OCI-LY7 (cell line): ENCODE results near the gene FAIM2. TPM values are rescaled to one million over a fixed set of nuclear protein-coding genes. Genes with fewer than 3 reads are reported as not detected.

Experiments used
- BruUV-seq: library from RNA; stranded (reverse); fragments of 400-500 nt; replicated peaks from 2 replicates; lab custom pipeline; 2021; lab: Mats Ljungman, UMichigan
- CTCF ChIA-PET: fragments of 300-600 bp; sonication (Branson Sonifier 250); formaldehyde crosslinking; loops from one replicate; lab custom pipeline; 2022; ENCODE audit warnings: antibody characterized with exemption; ENCODE audit not compliant: unreplicated experiment; lab: Charles Lee
- POLR2A ChIA-PET: fragments of 300-600 bp; sonication (Branson Sonifier 250); formaldehyde crosslinking; loops from one replicate; lab custom pipeline; 2022; ENCODE audit warnings: antibody characterized with exemption; lab: Charles Lee
- DNase-seq: peaks from one replicate; pipeline ENCODE4 v3.0.0-alpha.2; 2015; ENCODE audit warnings: low spot score
- H2AFZ ChIP-seq: fragments of 200-600 bp; sonication (generic), shearing (Covaris generic); 2 replicates; pipeline ENCODE4 v1.6.1; 2014; ENCODE audit warnings: mild to moderate bottlenecking, antibody characterized with exemption, low read length, moderate library complexity
- H3K27ac ChIP-seq: fragments of 200-600 bp; sonication (generic); 2 replicates; pipeline ENCODE4 v1.5.1; 2014; ENCODE audit warnings: mixed run types, low read depth, mild to moderate bottlenecking, moderate library complexity, low read length, inconsistent platforms; ENCODE audit not compliant: poor library complexity, severe bottlenecking
- H3K36me3 ChIP-seq: fragments of 200-600 bp; sonication (generic); 2 replicates; pipeline ENCODE4 v1.6.1; 2014; ENCODE audit warnings: mild to moderate bottlenecking, antibody characterized with exemption, low read length, moderate library complexity, mixed read lengths; ENCODE audit not compliant: insufficient read depth
- H3K4me1 ChIP-seq: fragments of 200-600 bp; sonication (generic); 2 replicates; pipeline ENCODE4 v1.5.1; 2014; ENCODE audit warnings: mild to moderate bottlenecking, low read length; ENCODE audit not compliant: insufficient read depth, poor library complexity, severe bottlenecking
- H3K4me2 ChIP-seq: fragments of 200-600 bp; sonication (generic); 2 replicates; pipeline ENCODE4 v1.6.1; 2014; ENCODE audit warnings: mild to moderate bottlenecking, low read length
- H3K4me3 ChIP-seq: fragments of 200-600 bp; sonication (generic); 2 replicates; pipeline ENCODE4 v1.5.1; 2014; ENCODE audit warnings: mild to moderate bottlenecking, low read depth, low read length; ENCODE audit not compliant: poor library complexity, severe bottlenecking
- H3K79me2 ChIP-seq: fragments of 200-600 bp; sonication (generic); 2 replicates; pipeline ENCODE4 v1.6.1; 2016; ENCODE audit warnings: low read depth, mild to moderate bottlenecking, low read length, moderate library complexity, mixed read lengths; ENCODE audit not compliant: insufficient read depth
- H3K9me2 ChIP-seq: fragments of 200-600 bp; sonication (generic); 2 replicates; pipeline ENCODE4 v1.6.1; 2016; ENCODE audit warnings: mild to moderate bottlenecking, low read length, mixed read lengths; ENCODE audit not compliant: insufficient read depth
- H3K9me3 ChIP-seq: fragments of 200-600 bp; sonication (generic); 2 replicates; pipeline ENCODE4 v1.6.1; 2014; ENCODE audit warnings: mild to moderate bottlenecking, mixed run types, low read length, mixed read lengths
- H4K20me1 ChIP-seq: fragments of 200-600 bp; sonication (generic); 2 replicates; pipeline ENCODE4 v1.6.1; 2014; ENCODE audit warnings: mild to moderate bottlenecking, antibody characterized with exemption, low read length, moderate library complexity, mixed read lengths; ENCODE audit not compliant: insufficient read depth
- EZH2phosphoT487 ChIP-seq: fragments of 200-600 bp; sonication (generic); IDR thresholded peaks from 2 replicates; pipeline ENCODE4 v1.6.1; 2018; ENCODE audit warnings: low read depth, borderline replicate concordance, mild to moderate bottlenecking, mixed run types, antibody characterized with exemption, low read length, moderate library complexity, mixed read lengths
- intact Hi-C: fragments of 100-400 bp; cut with micrococcal nuclease; formaldehyde crosslinking; loops from one replicate; pipeline ENCODE4 v1.10.0; 2022; ENCODE audit not compliant: unreplicated experiment
- total RNA-seq, 2 experiments: library from RNA; depleted of rRNA in 1 of 2; stranded (reverse); fragments of >200 nt in 1 of 2; shearing (Covaris generic) in 1 of 2; gene quantifications; 2 replicates each; pipeline ENCODE4 v1.2.3, GENCODE V29; 2014 to 2022
- TF ChIP-seq, protein P1 (sequence below): fragments of 200-600 bp; sonication (generic); conservative IDR thresholded peaks from 2 replicates; pipeline ENCODE4 v1.5.1; 2014; ENCODE audit warnings: mild to moderate bottlenecking, antibody characterized with exemption, low read length, moderate library complexity, mixed read lengths

Gene FAIM2
- total RNA-seq, 2 experiments from 2014 or later, result 0.10 TPM; not detected in 1

GRCh38 chr12:49846032-49846431, 57.7 kb downstream of the FAIM2 start:
- ChIA-PET POLR2A (interaction anchor here (1.6 kb wide), 1 partner anchor 28 kb away, joined by 3 read pairs; no protein-coding TSS in a partner anchor), CTCF (interaction anchor here (0.6 kb wide), 1 partner anchor 69 kb away, joined by 3 read pairs; no protein-coding TSS in a partner anchor)
- Histone ChIP-seq H3K27ac (no peak overlapping the region), H4K20me1 (no peaks in the 10 kb centered on the region), H3K79me2 (peaks cover 13% of the 10 kb centered on the region; the same call in 1 of the 2 replicates), H3K4me2 (no peak overlapping the region), H3K4me1 (peaks cover 34% of the 10 kb centered on the region), H3K36me3 (no peaks in the 10 kb centered on the region), H3K9me3 (no peaks in the 10 kb centered on the region), H3K9me2 (no peaks in the 10 kb centered on the region), H2AFZ (no peak overlapping the region), H3K4me3 (no peak overlapping the region)
- TF ChIP-seq, protein P1, sequence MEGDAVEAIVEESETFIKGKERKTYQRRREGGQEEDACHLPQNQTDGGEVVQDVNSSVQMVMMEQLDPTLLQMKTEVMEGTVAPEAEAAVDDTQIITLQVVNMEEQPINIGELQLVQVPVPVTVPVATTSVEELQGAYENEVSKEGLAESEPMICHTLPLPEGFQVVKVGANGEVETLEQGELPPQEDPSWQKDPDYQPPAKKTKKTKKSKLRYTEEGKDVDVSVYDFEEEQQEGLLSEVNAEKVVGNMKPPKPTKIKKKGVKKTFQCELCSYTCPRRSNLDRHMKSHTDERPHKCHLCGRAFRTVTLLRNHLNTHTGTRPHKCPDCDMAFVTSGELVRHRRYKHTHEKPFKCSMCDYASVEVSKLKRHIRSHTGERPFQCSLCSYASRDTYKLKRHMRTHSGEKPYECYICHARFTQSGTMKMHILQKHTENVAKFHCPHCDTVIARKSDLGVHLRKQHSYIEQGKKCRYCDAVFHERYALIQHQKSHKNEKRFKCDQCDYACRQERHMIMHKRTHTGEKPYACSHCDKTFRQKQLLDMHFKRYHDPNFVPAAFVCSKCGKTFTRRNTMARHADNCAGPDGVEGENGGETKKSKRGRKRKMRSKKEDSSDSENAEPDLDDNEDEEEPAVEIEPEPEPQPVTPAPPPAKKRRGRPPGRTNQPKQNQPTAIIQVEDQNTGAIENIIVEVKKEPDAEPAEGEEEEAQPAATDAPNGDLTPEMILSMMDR, result no peak
- no peak for TF ChIP-seq EZH2phosphoT487
- no peak for DNase-seq
- no TSS peak for BruUV-seq
- intact Hi-C loops, result no loop called here

GRCh38 chr12:49843876-49844437, 59.7 kb downstream of the FAIM2 start:
- Histone ChIP-seq H3K9me2 (no peaks in the 10 kb centered on the region), H3K27ac (no peak overlapping the region), H3K4me3 (peak overlapping the region; percentile 92), H2AFZ (peak overlapping the region; percentile 96; the same call in 1 of the 2 replicates), H3K4me2 (peak overlapping the region; percentile 96), H3K4me1 (peaks cover 34% of the 10 kb centered on the region), H3K36me3 (no peaks in the 10 kb centered on the region), H4K20me1 (no peaks in the 10 kb centered on the region), H3K9me3 (no peaks in the 10 kb centered on the region), H3K79me2 (peaks cover 14% of the 10 kb centered on the region; the same call in 1 of the 2 replicates)
- no peak for TF ChIP-seq EZH2phosphoT487
- TF ChIP-seq, protein P1, result no peak
- POLR2A ChIA-PET, result interaction anchor here (0.6 to 2.0 kb wide), 4 partner anchors 15 to 134 kb away, joined by 3 to 5 read pairs (median 4); partner anchors contain the start of gene NCKAP5L
- BruUV-seq, result no TSS peak
- intact Hi-C loops, result loop anchor here (5.0 kb wide), 2 partner anchors 222 to 378 kb away; partner anchors contain the start of gene PRPF40B
- no peak for DNase-seq
- CTCF ChIA-PET, result interaction anchor here (1.0 kb wide), 1 partner anchor 24 kb away, joined by 3 read pairs; no protein-coding TSS in a partner anchor
